ENCODE data around the gene MCM9. TPM values are rescaled to one million over a fixed set of nuclear protein-coding genes. Genes with fewer than 3 reads are reported as not detected.

MCM9 gene
- total RNA-seq (2016; rRNA removed; fragmentation: Illumina TruSeq; extraction: Trizol), result 11.6 and 17.2 TPM in 2 replicates
- 2.7 and 2.9 TPM in 2 replicates for total RNA-seq (2016; cell fraction: cytosol; rRNA removed; fragmentation: Illumina TruSeq; extraction: Trizol; ENCODE audit: low read depth)
- total RNA-seq (2016; cell fraction: insoluble cytoplasmic fraction; rRNA removed; fragmentation: Illumina TruSeq; extraction: Trizol), result 10.8 and 16.0 TPM in 2 replicates
- 5.0 TPM in 2 replicates for total RNA-seq (2016; cell fraction: membrane; rRNA removed; fragmentation: Illumina TruSeq; extraction: Trizol)
- total RNA-seq (2016; cell fraction: nucleus; rRNA removed; fragmentation: Illumina TruSeq; extraction: Trizol), result 37.0 and 37.6 TPM in 2 replicates
- 3.3 and 3.8 TPM in 2 replicates for polyA plus RNA-seq (2011; rRNA removed)
- 1.4 and 1.7 TPM in 2 replicates for polyA plus RNA-seq (2011; cell fraction: cytosol; rRNA removed)
- polyA plus RNA-seq (2011; cell fraction: nucleus; rRNA removed), result 10.2 and 12.2 TPM in 2 replicates
- polyA plus RNA-seq (2012), result 6.7 and 8.7 TPM in 2 replicates
- 0.57 and 0.58 TPM in 2 replicates for polyA plus RNA-seq (2016; cell fraction: cytosol; fragmentation: Illumina TruSeq; extraction: Trizol; ENCODE audit: low read depth)
- polyA plus RNA-seq (2016; cell fraction: insoluble cytoplasmic fraction; fragmentation: Illumina TruSeq; extraction: Trizol; ENCODE audit: low read depth), result 5.1 and 5.7 TPM in 2 replicates
- polyA plus RNA-seq (2016; cell fraction: membrane; fragmentation: Illumina TruSeq; extraction: Trizol; ENCODE audit: low read depth), result 1.4 TPM in 2 replicates
- 24.3 and 25.6 TPM in 2 replicates for polyA plus RNA-seq (2016; cell fraction: nucleus; fragmentation: Illumina TruSeq; extraction: Trizol; ENCODE audit: insufficient read depth, low read depth)
- polyA minus RNA-seq (2011; rRNA and poly(A)+ RNA removed; ENCODE audit: low replicate concordance), result 7.4 and 13.2 TPM in 2 replicates
- 4.0 and 5.6 TPM in 2 replicates for polyA minus RNA-seq (2011; cell fraction: cytosol; rRNA and poly(A)+ RNA removed)
- 53.5 and 55.6 TPM in 2 replicates for polyA minus RNA-seq (2011; cell fraction: nucleus; rRNA and poly(A)+ RNA removed)
- Bru-seq, nascent RNA, result percentile 77 among the genes with signal in this experiment
- percentile 65 among the genes with signal in this experiment for BruChase-seq, experiment 1, labeled RNA remaining after a 6-hour chase
- BruChase-seq, experiment 2, labeled RNA remaining after a 2-hour chase, result percentile 68 among the genes with signal in this experiment
- long read RNA-seq, experiment 1, full-length matches to known transcripts, result 2 of 4 reads
- long read RNA-seq, experiment 1, partial matches to known transcripts, result 1 of 4 reads
- long read RNA-seq, experiment 1, other reads (novel, unspliced or antisense), result 1 of 4 reads
- long read RNA-seq, experiment 2, partial matches to known transcripts, result 1 of 6 reads
- long read RNA-seq, experiment 2, other reads (novel, unspliced or antisense), result 5 of 6 reads

GRCh38 chr6:118934461-118935330 lies at the start of gene MCM9:
MCM9 (minus strand) TSS chr6:118935159; CDS start chr6:118931723, 3,436 bp downstream.
- CTCF ChIA-PET (ENCODE audit: low intra/inter-chr PET ratio, low total read pairs), result interaction anchor here (1.1 kb wide), 1 partner anchor 195 kb away, joined by 3 read pairs; no protein-coding TSS in a partner anchor
- peak; percentile 90 for DNase-seq (ENCODE audit: low spot score)
- BruUV-seq (replicated peaks), result no TSS peak
- Histone ChIP-seq H3K9ac (ENCODE audit: insufficient read depth, low read depth, low read length) (peak within 1 kb of the TSS; percentile 89), H3K4me1 (ENCODE audit: insufficient read depth, low read length) (peaks cover 31% of the 10 kb centered on the region), H3K27ac (ENCODE audit: extremely low read length, insufficient read depth, low read length) (peak within 1 kb of the TSS; percentile 92), H3K27me3 (ENCODE audit: control insufficient read depth in 1 of 2, insufficient read depth in 2 of 2, low read length in 2 of 2) (no peaks in the 10 kb centered on the region; a peak in 1 of 5 replicates), H4K20me1 (ENCODE audit: insufficient read depth, low read length) (no peaks in the 10 kb centered on the region; the same call in 1 of the 2 replicates), H3K79me2 (ENCODE audit: insufficient read depth, low read length) (peaks cover 20% of the 10 kb centered on the region), H3K9me3 (ENCODE audit: low read length) (no peaks in the 10 kb centered on the region), H3K36me3 (replicated peaks in 1 of 2; ENCODE audit: control insufficient read depth in 1 of 2, insufficient read depth in 2 of 2, low read length in 2 of 2) (peaks cover 0 to 13% of the 10 kb centered on the region in 2 experiments; a peak in 2 of 5 replicates), H3K4me2 (ENCODE audit: low read depth, low read length) (peak within 1 kb of the TSS; percentile 94), H2AFZ (ENCODE audit: low read length) (peak within 1 kb of the TSS; percentile 88), H3K4me3 (replicated peaks in 1 of 3; ENCODE audit: insufficient read depth in 1 of 3, low read depth in 2 of 3, low read length in 3 of 3) (peak within 1 kb of the TSS; percentile 77 to 99 (median 89))
- intact Hi-C loops (cut with micrococcal nuclease; ENCODE audit: unreplicated experiment), result loop anchor here (1.0 to 10.0 kb wide), 3 partner anchors 38 to 1070 kb away; no protein-coding TSS in a partner anchor
- peak; percentile 98 for ATAC-seq
- in situ Hi-C loops (cut with HindIII; ENCODE audit: extremely low pct_ligation_motif_present, low pct_unique_long_range_greater_than_20kb), result no loop called here
- WGBS (ENCODE audit: low lambda C conversion rate), result 2% methylated on average over 57 of the region's 95 CpGs
- peak; percentile 58 for FAIRE-seq
- POLR2A ChIA-PET, result interaction anchor here (1.0 to 2.0 kb wide), 4 partner anchors 12 to 143 kb away, joined by 3 to 12 read pairs (median 8); partner anchors contain the start of genes ASF1A and FAM184A
- TF ChIP-seq ZMAT3 (CRISPR knock-in tag; conservative IDR thresholded peaks at IDR 0.05), result 0 out of 2 replicates have a peak, but pooled peaks have one; percentile 78
- TF ChIP-seq FOXK1 (CRISPR knock-in tag; IDR thresholded peaks at IDR 0.05; ENCODE audit: borderline replicate concordance, low read depth), result no peak
- peak; percentile 46; the same call in 1 of the 2 replicates for TF ChIP-seq ZFP90 (CRISPR knock-in tag; IDR thresholded peaks at IDR 0.05; ENCODE audit: borderline replicate concordance)
- no peak for TF ChIP-seq ZNF234 (CRISPR knock-in tag; conservative IDR thresholded peaks at IDR 0.05)
- TF ChIP-seq RAD51 (IDR thresholded peaks at IDR 0.05; ENCODE audit: borderline replicate concordance), result no peak
- TF ChIP-seq, protein P1, sequence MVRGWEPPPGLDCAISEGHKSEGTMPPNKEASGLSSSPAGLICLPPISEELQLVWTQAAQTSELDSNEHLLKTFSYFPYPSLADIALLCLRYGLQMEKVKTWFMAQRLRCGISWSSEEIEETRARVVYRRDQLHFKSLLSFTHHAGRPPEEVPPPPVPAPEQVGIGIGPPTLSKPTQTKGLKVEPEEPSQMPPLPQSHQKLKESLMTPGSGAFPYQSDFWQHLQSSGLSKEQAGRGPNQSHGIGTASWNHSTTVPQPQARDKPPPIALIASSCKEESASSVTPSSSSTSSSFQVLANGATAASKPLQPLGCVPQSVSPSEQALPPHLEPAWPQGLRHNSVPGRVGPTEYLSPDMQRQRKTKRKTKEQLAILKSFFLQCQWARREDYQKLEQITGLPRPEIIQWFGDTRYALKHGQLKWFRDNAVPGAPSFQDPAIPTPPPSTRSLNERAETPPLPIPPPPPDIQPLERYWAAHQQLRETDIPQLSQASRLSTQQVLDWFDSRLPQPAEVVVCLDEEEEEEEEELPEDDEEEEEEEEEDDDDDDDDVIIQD (CRISPR knock-in tag; IDR thresholded peaks at IDR 0.05; ENCODE audit: low read depth), result peak; percentile 69; the same call in 1 of the 2 replicates
- TF ChIP-seq GTF2F1 (IDR thresholded peaks at IDR 0.05; ENCODE audit: low read length), result no peak
- TF ChIP-seq SYNCRIP (IDR thresholded peaks at IDR 0.05; ENCODE audit: insufficient read depth, low read depth, low read length), result no peak
- peak; percentile 90 for TF ChIP-seq HES4 (CRISPR knock-in tag; IDR thresholded peaks at IDR 0.05; ENCODE audit: borderline replicate concordance)
- TF ChIP-seq PHF8 (CRISPR knock-in tag; IDR thresholded peaks at IDR 0.05), result peak; percentile 94
- TF ChIP-seq MNT (IDR thresholded peaks at IDR 0.05), result no peak
- no peak for TF ChIP-seq U2AF1 (optimal IDR thresholded peaks at IDR 0.05; ENCODE audit: low read depth, low read length)
